NCI-H1092 treated with DMSO at 0.1 percent for 48 hours (cell line): ENCODE data around the gene CMKLR1.

Experiments
- DNase-seq: peaks from one replicate; lab custom pipeline; 2025; lab: John Stamatoyannopoulos, UW

CMKLR1 gene

DNA sequence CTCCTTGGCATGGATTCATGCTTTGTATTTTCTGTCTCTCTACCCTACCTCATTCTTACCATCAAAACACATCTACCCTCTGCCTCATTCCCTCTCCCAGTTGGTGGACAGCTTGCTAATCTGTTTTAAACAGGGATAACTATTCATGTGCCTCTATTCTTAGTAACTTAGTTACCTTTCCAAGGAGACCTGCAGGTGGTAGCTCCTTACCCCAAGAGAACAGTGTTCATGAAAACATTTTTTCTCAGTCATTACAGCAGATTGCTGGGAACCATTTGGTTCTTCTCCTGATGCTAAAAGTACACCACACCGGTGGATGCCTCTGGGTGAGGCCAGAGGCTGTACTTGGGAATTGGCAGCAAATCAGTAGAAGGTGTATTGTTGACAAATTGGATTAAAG, 73.0 kb downstream of the CMKLR1 start:
- no peak for DNase-seq

DNA sequence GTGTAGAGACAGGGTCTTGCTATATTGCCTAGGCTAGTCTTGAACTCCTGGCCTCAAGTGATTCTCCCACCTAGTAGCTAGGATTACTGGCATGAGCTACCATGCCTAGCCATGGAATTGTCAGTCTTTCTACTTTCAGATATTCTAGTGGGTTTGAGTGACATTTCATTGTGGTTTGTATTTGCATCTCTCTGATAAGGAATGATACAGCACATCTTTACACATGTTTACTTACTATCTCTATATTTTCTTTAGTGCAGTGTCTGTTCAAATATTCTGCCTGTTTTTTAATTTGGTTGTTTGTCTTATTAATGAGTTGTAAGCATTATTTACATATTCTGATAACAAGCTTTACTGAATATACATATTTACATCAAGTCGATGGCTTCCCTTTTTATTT, 73.6 kb downstream of the CMKLR1 start:
- DNase-seq: no peak

DNA sequence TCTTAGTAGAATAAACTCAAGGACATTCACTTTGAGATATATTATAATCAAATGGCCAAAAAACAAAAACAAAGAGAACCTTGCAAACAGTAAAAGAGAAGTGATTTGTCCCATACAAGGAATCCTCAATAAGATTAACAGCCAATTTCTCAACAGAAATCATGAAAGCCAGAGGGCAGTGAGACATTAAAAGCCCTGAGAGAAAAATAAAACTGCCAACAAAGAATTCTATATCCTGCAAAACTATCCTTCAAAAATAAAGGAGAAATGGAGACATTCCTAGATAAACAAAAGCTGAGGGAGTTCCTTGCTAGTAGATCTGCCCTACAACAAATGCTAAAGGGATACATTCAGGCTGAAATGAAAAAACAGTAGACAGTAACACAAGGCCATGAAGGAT, 78.1 kb downstream of the CMKLR1 start:
- no peak for DNase-seq

DNA sequence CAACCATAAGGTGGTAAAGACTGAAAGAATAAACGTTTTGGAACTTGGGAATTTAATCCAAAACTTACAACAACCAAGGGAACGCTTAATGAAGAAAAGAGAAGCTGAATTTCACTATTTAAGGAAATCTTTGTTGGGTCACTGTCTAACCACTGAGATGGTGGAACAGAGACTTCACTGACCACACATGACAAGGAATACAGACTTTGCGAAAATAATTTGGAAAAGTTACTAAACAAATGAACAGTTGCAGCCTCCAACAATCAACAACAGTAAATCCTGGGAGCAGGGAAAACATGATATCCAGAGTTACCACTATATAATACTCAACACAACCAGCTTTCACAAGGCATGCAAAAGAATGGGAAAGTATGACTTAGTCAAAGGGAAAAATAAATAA, 79.1 kb downstream of the CMKLR1 start:
- no peak for DNase-seq

DNA sequence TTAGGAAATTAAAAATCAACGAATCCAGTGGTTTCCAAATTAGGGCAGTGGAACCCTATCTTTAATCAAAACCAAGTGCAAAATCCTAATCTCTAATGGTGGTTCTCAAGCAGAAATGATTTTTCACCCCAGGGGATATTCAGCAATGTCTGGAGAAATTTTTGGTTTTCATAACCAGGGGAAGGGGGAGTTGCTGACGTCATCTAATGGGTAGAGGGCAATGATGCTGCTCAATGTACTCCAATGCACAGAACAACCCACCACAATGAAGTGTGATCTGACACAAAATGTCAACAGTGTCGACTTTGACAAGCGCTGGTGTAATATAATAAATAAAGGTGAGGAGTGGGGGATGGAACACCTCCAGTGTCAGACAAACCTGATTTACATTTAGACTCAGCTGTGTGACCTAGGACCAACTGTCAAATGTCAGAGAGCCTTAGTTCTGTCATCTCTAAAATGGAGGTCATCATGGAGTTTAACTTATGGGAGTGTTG, 81.5 kb downstream of the CMKLR1 start:
- DNase-seq: no peak

DNA sequence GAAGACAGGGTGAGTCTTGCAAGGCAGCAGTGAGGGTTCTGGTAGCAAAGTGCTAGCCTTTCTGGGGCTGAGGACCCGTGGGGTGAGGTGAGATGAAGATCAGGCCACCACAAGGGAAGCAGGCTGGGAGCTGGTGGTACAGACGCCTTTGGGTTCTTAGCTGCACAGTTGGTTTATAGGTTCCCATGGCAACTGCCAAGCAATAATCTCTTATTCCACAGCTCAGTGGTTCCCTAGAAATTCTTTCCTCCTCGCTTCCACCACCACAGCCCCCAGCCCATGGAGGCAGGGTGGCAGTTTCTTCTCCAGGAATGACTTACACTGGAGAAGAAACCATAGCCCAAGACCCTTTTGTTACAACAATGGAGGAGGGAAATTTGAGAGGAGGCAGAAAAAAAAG, 82.1 kb downstream of the CMKLR1 start:
- no peak for DNase-seq

DNA sequence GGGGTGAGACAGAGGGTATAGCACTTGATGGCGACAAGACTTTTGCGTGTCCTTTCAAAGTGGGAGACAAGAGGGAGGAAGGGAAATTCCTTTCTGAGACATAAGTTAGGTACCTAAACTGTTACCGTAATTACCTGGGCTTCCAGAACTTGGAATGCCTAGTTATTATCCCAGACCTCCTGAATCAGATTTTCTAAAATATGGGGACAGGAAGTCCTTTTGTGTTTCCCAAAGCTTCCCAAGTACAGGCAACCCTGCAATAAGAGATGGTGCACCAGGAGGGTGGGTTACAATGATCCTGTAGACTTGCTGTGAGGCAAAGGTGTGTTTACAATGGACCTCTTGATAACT, 83.9 kb downstream of the CMKLR1 start:
- no peak for DNase-seq

GRCh38 chr12:108254517-108255251, 84.4 kb downstream of the CMKLR1 start:
- no peak for DNase-seq

DNA sequence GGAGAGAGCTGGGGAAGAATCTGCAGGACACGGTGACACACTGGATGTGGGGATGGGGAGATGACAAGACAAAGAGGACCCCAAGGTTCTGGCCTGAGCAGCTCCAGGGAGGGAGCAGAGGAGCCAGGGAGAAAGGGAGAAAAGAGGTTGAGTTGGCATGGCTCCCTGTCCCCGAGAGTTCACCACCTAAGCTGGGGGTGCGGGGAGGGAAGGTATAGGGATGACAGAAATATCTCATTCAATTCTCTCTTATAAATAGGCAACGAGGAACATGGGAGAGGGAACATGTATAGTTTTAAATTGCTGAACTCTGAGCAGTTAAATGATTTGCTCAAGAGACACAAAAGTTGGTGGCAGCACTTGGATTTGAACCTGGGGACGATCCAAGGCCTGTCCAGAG, 85.1 kb downstream of the CMKLR1 start:
- DNase-seq: no peak

GRCh38 chr12:108253540-108253939, 85.6 kb downstream of the CMKLR1 start:
- DNase-seq: no peak

DNA sequence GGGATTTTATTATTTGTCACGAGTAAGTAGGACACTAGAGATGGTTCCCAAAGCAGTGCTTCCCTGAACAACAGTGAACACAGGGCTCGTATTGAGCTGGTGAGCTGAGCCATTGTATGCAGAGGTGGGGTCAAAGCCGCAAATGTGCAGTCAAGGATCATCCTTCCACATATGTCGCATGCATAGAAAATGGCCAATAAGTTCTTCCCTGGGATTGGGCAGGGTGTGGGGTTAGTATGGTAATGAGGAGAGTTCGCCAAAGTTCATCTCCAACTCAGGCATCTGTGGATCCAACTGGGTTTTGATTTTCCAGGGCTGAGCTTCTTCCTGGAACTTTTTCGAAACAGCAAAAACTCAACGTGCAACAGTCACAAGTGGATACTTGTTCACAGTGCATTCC, 86.6 kb downstream of the CMKLR1 start:
- DNase-seq: no peak

DNA sequence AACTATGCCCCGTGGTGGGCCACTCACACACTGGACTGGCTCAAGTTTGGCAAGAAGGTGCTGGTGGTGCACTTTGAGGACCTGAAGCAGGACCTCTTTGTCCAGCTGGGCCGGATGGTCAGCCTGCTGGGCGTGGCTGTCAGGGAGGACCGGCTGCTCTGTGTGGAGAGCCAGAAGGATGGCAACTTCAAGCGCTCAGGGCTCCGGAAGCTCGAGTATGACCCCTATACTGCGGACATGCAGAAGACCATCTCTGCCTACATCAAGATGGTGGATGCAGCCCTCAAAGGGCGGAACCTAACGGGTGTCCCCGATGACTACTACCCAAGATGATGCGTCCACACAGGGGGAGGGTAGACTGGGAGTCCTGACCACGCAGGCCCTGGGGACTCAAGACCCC, 91.1 kb downstream of the CMKLR1 start:
- no peak for DNase-seq

- no peak for DNase-seq
These were observed 92.0 kb downstream of the CMKLR1 start for GRCh38 chr12:108247130-108247529.

GRCh38 chr12:108241986-108242703, 97.0 kb downstream of the CMKLR1 start:
- DNase-seq: no peak

DNA sequence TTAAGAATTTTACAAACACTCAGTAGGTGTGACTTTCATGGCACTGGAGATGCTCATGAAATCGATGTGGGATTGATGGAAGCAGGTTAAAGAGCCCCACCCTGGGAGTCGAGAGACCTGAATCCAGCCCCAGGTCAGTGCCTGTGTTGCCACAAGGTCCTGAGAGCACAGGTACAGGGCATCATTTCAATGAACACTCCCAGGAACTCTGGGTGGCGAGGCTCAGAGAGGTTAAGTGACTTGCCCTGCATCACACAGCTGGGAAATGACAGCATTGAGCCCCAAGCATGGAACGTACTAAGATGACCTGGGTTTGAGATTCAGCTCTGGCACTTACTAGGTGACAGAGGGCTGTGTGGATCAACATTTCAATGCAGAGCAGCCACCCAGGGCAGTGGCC, 98.2 kb downstream of the CMKLR1 start:
- DNase-seq: no peak

DNA sequence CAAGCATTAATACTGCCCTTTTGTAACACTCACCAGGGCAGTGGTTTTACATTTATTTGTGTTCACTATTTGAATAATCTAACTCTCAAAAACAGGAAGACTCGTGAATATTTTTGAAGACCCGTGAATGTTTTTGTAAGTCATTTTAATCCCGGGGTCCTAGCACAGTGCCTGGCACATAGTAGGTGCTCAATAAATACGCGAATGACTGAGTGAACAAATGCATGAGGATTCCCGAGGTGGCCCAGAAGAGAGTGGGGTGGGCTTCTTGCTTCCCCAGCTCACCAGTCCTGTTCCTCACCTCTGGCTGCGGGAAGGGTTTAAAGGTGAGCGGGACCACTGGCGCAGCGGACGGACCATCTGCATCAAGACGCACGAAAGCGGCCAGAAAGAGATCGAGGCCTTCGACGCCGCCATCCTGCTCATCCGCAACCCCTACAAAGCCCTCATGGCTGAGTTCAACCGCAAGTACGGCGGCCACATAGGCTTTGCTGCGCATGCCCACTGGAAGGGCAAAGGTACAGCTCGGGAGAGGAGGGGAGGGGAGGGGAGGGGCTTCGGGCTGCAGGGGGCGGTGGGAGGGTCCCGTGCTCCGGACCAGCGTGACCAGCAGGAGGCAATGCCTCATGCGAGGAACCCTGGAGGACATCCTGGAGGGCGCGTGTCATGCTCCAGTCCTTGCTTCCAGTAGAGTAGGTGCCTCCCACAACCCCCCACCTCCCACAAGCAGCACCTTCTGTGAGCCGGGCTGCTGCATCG, 98.9 kb downstream of the CMKLR1 start:
- DNase-seq: no peak

DNA sequence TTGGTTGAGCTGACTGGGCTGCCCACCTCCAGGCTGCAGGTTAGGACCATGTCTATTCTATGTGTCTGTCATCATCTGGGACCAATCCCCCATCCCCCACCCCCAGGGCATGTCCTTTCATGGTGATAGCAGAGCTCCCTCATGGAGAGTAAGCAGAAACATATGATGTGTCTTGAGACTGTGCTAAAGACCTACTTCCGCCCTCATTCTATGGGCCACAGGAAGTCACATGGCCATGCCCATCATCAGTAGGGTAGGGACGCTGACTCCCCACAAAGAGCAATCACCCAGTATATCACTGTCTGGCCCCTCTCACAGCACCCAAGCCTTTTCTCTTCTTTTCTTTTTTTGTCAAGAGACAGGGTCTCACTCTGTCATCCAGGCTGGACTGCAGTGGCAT, 99.7 kb downstream of the CMKLR1 start:
- DNase-seq: no peak

DNA sequence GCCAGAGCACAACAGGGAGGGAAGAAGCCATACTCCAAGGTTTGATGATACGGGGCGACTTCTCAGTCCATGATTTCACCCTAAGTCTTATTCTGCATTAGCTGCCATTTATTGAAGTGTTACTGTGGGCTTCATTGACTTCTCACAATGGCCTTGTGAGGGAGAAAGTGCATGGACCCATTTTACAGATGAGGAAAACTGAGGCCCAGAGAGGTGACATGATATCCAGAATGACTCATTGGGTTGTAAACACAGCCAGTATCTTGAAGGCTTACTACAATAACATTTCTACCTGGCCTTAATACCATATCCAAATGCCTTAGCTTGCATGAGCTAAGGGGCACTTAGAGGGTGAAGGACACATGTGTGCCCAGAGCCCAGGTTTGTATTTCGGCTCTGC, 100.6 kb downstream of the CMKLR1 start:
- DNase-seq: no peak
